Activated T-cell treated with anti-CD3 and anti-CD28 coated beads for 4 hours (primary cell): Measurements from ENCODE around the gene C1orf21.

Experiments
- DNase-seq: peaks from one replicate; pipeline ENCODE4 v3.0.0-alpha.2; 2020

The C1orf21 gene

GRCh38 chr1:184637664-184638240 lies 250.9 kb downstream of the C1orf21 start:
- DNase-seq = no peak

GRCh38 chr1:184639205-184639604 lies 252.4 kb downstream of the C1orf21 start:
- no peak for DNase-seq

- DNase-seq = no peak
Measured at GRCh38 chr1:184640505-184640904, 253.7 kb downstream of the C1orf21 start.

- DNase-seq = no peak
Measured at GRCh38 chr1:184641894-184642293, 255.1 kb downstream of the C1orf21 start.

GRCh38 chr1:184643661-184644060 lies 256.8 kb downstream of the C1orf21 start:
- no peak for DNase-seq

GRCh38 chr1:184644771-184645170 lies 257.9 kb downstream of the C1orf21 start:
- no peak for DNase-seq

- no peak for DNase-seq
Measured at GRCh38 chr1:184646178-184646701, 259.4 kb downstream of the C1orf21 start.

GRCh38 chr1:184646824-184647223 lies 260.0 kb downstream of the C1orf21 start:
- no peak for DNase-seq

- no peak for DNase-seq
Measured at GRCh38 chr1:184647471-184647870, 260.6 kb downstream of the C1orf21 start.

- DNase-seq = no peak
Measured at GRCh38 chr1:184648160-184648855, 261.5 kb downstream of the C1orf21 start.

GRCh38 chr1:184648856-184649201 lies 262.0 kb downstream of the C1orf21 start:
- DNase-seq = no peak

- no peak for DNase-seq
Measured at GRCh38 chr1:184649451-184649888, 262.6 kb downstream of the C1orf21 start.

GRCh38 chr1:184650177-184650866 lies 263.5 kb downstream of the C1orf21 start:
- DNase-seq = no peak

GRCh38 chr1:184655185-184655584 lies 268.4 kb downstream of the C1orf21 start:
- DNase-seq = no peak

- no peak for DNase-seq
Measured at GRCh38 chr1:184656221-184656620, 269.4 kb downstream of the C1orf21 start.

- DNase-seq = no peak
Measured at GRCh38 chr1:184658055-184658454, 271.2 kb downstream of the C1orf21 start.

- no peak for DNase-seq
Measured at GRCh38 chr1:184660462-184661191, 273.8 kb downstream of the C1orf21 start.

GRCh38 chr1:184661801-184662200 lies 275.0 kb downstream of the C1orf21 start:
- DNase-seq = no peak

GRCh38 chr1:184664042-184664660 lies 277.3 kb downstream of the C1orf21 start:
- DNase-seq = no peak

GRCh38 chr1:184664661-184665060 lies 277.8 kb downstream of the C1orf21 start:
- no peak for DNase-seq

- DNase-seq = no peak
Measured at GRCh38 chr1:184665360-184665759, 278.5 kb downstream of the C1orf21 start.

GRCh38 chr1:184669391-184669790 lies 282.6 kb downstream of the C1orf21 start:
- DNase-seq = no peak
